Hepatocyte (in vitro differentiated cells): ENCODE results near the gene HEBP1. TPM values are rescaled to one million over a fixed set of nuclear protein-coding genes. Genes with fewer than 3 reads are reported as not detected.

Experiments used
- DNase-seq: peaks from one replicate; pipeline ENCODE4 v3.0.0-alpha.2; 2016; ENCODE audit warnings: low spot score
- H2AFZ ChIP-seq: fragments of 200-600 bp; sonication (generic); 2 replicates; pipeline ENCODE4 v1.6.0; 2016; ENCODE audit warnings: antibody characterized with exemption, mild to moderate bottlenecking
- H3K27ac ChIP-seq: fragments of 200-600 bp; sonication (generic); 2 replicates; pipeline ENCODE4 v1.5.1; 2016; ENCODE audit warnings: mild to moderate bottlenecking
- H3K27me3 ChIP-seq: fragments of 200-600 bp; sonication (generic); 2 replicates; pipeline ENCODE4 v1.6.1; 2016
- H3K36me3 ChIP-seq: fragments of 200-600 bp; sonication (generic); replicated peaks from 2 replicates; pipeline ENCODE4 v1.5.1; 2016; ENCODE audit warnings: low read depth; ENCODE audit not compliant: insufficient read depth
- H3K4me1 ChIP-seq: fragments of 200-600 bp; sonication (generic); 2 replicates; pipeline ENCODE4 v1.5.1; 2016; ENCODE audit warnings: mild to moderate bottlenecking, moderate library complexity; ENCODE audit not compliant: insufficient read depth
- H3K4me2 ChIP-seq: fragments of 200-600 bp; sonication (generic); 2 replicates; pipeline ENCODE4 v1.6.0; 2016
- H3K4me3 ChIP-seq: fragments of 200-600 bp; sonication (generic); 2 replicates; pipeline ENCODE4 v1.5.1; 2016; ENCODE audit warnings: mild to moderate bottlenecking
- H3K79me2 ChIP-seq: fragments of 200-600 bp; sonication (generic); 2 replicates; pipeline ENCODE4 v1.6.0; 2017; ENCODE audit warnings: mild to moderate bottlenecking
- H3K9me2 ChIP-seq: fragments of 200-600 bp; sonication (generic); replicated peaks from 2 replicates; pipeline ENCODE4 v1.6.0; 2017; ENCODE audit warnings: mild to moderate bottlenecking; ENCODE audit not compliant: insufficient read depth
- H3K9me3 ChIP-seq: fragments of 200-600 bp; sonication (generic); 2 replicates; pipeline ENCODE4 v1.5.1; 2016; ENCODE audit warnings: low read depth, mild to moderate bottlenecking
- H4K20me1 ChIP-seq: fragments of 200-600 bp; sonication (generic); 2 replicates; pipeline ENCODE4 v1.6.0; 2016; ENCODE audit warnings: mild to moderate bottlenecking; ENCODE audit not compliant: insufficient read depth, poor library complexity, severe bottlenecking
- EZH2 ChIP-seq: fragments of 200-600 bp; sonication (generic); IDR thresholded peaks from 2 replicates; pipeline ENCODE4 v1.6.1; 2016; ENCODE audit warnings: antibody characterized with exemption, mild to moderate bottlenecking, borderline replicate concordance
- EZH2phosphoT487 ChIP-seq: fragments of 200-600 bp; sonication (generic); IDR thresholded peaks from one replicate; pipeline ENCODE4 v1.6.1; 2018; ENCODE audit warnings: antibody characterized with exemption, mild to moderate bottlenecking, low read depth, moderate library complexity; ENCODE audit not compliant: unreplicated experiment, severe bottlenecking
- WGBS: methylation state at CpG from one replicate; pipeline ENCODE4 v1.1.6; 2016; ENCODE audit warnings: low lambda C conversion rate; ENCODE audit errors: missing lambda C conversion rate; 5-methylcytosine and 5-hydroxymethylcytosine counted together
- polyA plus RNA-seq: library from polyadenylated mRNA; unstranded; fragments of >200 nt; fragmentation: Nextera tagmentation; extraction: Ambion mirVana; gene quantifications from 2 replicates; pipeline ENCODE4 v1.2.1, GENCODE V29; 2016
- total RNA-seq: library from RNA; depleted of rRNA; stranded (reverse); fragments of >200 nt; gene quantifications from 2 replicates; pipeline ENCODE4 v1.2.3, GENCODE V29; 2014
- TF ChIP-seq, protein P1 (sequence below): fragments of 200-600 bp; sonication (generic); IDR thresholded peaks from 2 replicates; pipeline ENCODE4 v1.5.1; 2016; ENCODE audit warnings: antibody characterized with exemption, mild to moderate bottlenecking; ENCODE audit not compliant: poor library complexity

Gene HEBP1
- total and polyA plus RNA-seq, 2 experiments from 2014 or later = 30.1 to 89.5 TPM

DNA sequence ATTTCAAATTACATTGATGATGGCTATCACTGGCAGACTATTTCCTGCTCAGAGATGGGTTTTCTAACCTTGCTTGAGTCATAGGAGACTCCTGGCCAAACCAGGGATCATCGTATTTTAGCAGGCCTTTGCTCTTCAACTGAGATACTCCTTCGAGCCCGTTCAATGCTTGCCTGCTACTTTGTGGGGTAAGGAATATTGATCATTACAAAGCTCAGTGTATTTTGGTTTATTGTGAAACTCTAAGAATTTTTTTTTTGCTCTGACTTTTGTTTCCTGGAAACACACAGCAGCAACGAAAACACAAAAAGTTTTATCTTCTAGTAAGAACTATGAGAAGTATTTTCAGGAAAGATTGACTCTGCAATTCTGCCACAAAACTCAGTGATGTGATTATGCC is 52.2 kb downstream of the HEBP1 start:
- Histone ChIP-seq H3K27ac (no peak overlapping the region), H3K4me2 (no peak overlapping the region), H3K27me3 (no peaks in the 10 kb centered on the region), H2AFZ (no peak overlapping the region), H3K9me2 (no peaks in the 10 kb centered on the region), H3K36me3 (no peaks in the 10 kb centered on the region), H4K20me1 (no peaks in the 10 kb centered on the region), H3K4me3 (no peak overlapping the region), H3K79me2 (no peaks in the 10 kb centered on the region), H3K9me3 (no peaks in the 10 kb centered on the region), H3K4me1 (no peaks in the 10 kb centered on the region)
- no peak for TF ChIP-seq EZH2phosphoT487
- TF ChIP-seq EZH2 = no peak
- TF ChIP-seq, protein P1, sequence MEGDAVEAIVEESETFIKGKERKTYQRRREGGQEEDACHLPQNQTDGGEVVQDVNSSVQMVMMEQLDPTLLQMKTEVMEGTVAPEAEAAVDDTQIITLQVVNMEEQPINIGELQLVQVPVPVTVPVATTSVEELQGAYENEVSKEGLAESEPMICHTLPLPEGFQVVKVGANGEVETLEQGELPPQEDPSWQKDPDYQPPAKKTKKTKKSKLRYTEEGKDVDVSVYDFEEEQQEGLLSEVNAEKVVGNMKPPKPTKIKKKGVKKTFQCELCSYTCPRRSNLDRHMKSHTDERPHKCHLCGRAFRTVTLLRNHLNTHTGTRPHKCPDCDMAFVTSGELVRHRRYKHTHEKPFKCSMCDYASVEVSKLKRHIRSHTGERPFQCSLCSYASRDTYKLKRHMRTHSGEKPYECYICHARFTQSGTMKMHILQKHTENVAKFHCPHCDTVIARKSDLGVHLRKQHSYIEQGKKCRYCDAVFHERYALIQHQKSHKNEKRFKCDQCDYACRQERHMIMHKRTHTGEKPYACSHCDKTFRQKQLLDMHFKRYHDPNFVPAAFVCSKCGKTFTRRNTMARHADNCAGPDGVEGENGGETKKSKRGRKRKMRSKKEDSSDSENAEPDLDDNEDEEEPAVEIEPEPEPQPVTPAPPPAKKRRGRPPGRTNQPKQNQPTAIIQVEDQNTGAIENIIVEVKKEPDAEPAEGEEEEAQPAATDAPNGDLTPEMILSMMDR = no peak
- no peak for DNase-seq
- 87% methylated on average over 4 of the region's 4 CpGs for WGBS

- no peak for TF ChIP-seq EZH2
- TF ChIP-seq, protein P1 = no peak
- TF ChIP-seq EZH2phosphoT487 = no peak
- no peak overlapping the region for H3K4me2 ChIP-seq
- no peaks in the 10 kb centered on the region for H3K27me3 ChIP-seq
- H3K4me3 ChIP-seq = no peak overlapping the region
- no peaks in the 10 kb centered on the region for H3K9me3 ChIP-seq
- 75% methylated on average over 7 of the region's 7 CpGs for WGBS
- H3K79me2 ChIP-seq = no peaks in the 10 kb centered on the region
- no peaks in the 10 kb centered on the region for H4K20me1 ChIP-seq
- no peak overlapping the region for H2AFZ ChIP-seq
- DNase-seq = no peak
- H3K36me3 ChIP-seq = no peaks in the 10 kb centered on the region
- no peak overlapping the region for H3K27ac ChIP-seq
- no peaks in the 10 kb centered on the region for H3K4me1 ChIP-seq
- H3K9me2 ChIP-seq = no peaks in the 10 kb centered on the region
Observed at GRCh38 chr12:12946686-12947355, 53.2 kb downstream of the HEBP1 start.

- Histone ChIP-seq H3K9me2 (no peaks in the 10 kb centered on the region), H3K4me1 (no peaks in the 10 kb centered on the region), H3K4me3 (no peak overlapping the region), H3K9me3 (no peaks in the 10 kb centered on the region), H3K27me3 (no peaks in the 10 kb centered on the region), H3K27ac (no peak overlapping the region), H3K36me3 (no peaks in the 10 kb centered on the region), H2AFZ (no peak overlapping the region), H3K4me2 (no peak overlapping the region), H4K20me1 (no peaks in the 10 kb centered on the region), H3K79me2 (no peaks in the 10 kb centered on the region)
- TF ChIP-seq EZH2 (no peak), EZH2phosphoT487 (no peak)
- TF ChIP-seq, protein P1 = no peak
- DNase-seq = no peak
Observed at GRCh38 chr12:12945591-12945990, 54.5 kb downstream of the HEBP1 start.
